Tibial artery (tissue), 4 donors: ENCODE data around the gene TAS2R50.

Experiments
- DNase-seq, 2 donors: peaks; one replicate each; pipeline ENCODE4 v3.0.0-alpha.2; 2019
- H3K27ac ChIP-seq, 2 donors: fragments of 200-600 bp; sonication (generic) in 1 of 2; 1 replicate in 1 of 2; 2 replicates in 1 of 2; pipeline ENCODE4 v1.5.1; 2018 to 2019; ENCODE audit warnings: mild to moderate bottlenecking in 1 of 2
- H3K27me3 ChIP-seq, 2 donors: fragments of 200-600 bp; sonication (generic) in 1 of 2; one replicate each; pipeline versions ENCODE4 v1.5.1 to v1.6.0; 2016 to 2019
- H3K36me3 ChIP-seq, 3 donors: fragments of 200-600 bp; sonication (generic) in 2 of 3; one replicate each; pipeline ENCODE4 v1.5.1; 2016 to 2019; ENCODE audit warnings: mild to moderate bottlenecking in 2 of 3
- H3K4me1 ChIP-seq, 4 donors: fragments of 200-600 bp; sonication (generic) in 2 of 4; 1 replicate in 3 of 4; 2 replicates in 1 of 4; pipeline ENCODE4 v1.5.1; 2016 to 2019
- H3K4me3 ChIP-seq, 2 donors: fragments of 200-600 bp; sonication (generic) in 1 of 2; 1 replicate in 1 of 2; 2 replicates in 1 of 2; pipeline ENCODE4 v1.5.1; 2018 to 2019; ENCODE audit warnings: mild to moderate bottlenecking in 2 of 2
- H3K9me3 ChIP-seq, 3 donors: fragments of 200-600 bp; sonication (generic) in 1 of 3; one replicate each; pipeline ENCODE4 v1.5.1; 2016 to 2019
- intact Hi-C: fragments of 100-400 bp; cut with DNase I; formaldehyde crosslinking; loops from one replicate; pipeline ENCODE4 v1.15.0; 2023; ENCODE audit warnings: low total_unique reads
- TF ChIP-seq, protein P1 (sequence below), 2 experiments: fragments of 200-600 bp in 1 of 2; fragments of 450-650 bp in 1 of 2; IDR thresholded peaks; one replicate each; pipeline ENCODE4 v1.5.1; 2017 to 2019; ENCODE audit warnings: antibody characterized with exemption in 2 of 2, mild to moderate bottlenecking in 1 of 2, moderate library complexity in 1 of 2

TAS2R50 gene

DNA sequence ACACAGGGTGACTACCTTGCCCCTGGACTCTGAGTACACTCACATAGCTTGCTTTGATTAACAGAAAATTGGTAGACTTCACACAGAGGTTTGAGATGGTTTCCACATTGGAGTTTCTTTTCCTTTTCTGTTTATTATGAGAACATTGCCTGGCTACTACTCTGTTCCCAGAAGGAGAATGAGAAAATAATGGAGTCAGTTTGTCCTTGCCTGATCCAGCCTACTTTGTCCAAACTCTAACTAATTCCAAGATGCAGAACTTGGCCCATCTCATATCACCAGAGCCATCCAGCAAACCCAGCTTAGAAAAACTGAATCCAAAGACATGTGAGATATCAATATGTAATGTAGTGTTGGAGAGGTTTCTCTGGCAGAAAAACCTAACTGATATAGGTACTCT lies 20.4 kb downstream of the TAS2R50 start:
- TF ChIP-seq, protein P1, sequence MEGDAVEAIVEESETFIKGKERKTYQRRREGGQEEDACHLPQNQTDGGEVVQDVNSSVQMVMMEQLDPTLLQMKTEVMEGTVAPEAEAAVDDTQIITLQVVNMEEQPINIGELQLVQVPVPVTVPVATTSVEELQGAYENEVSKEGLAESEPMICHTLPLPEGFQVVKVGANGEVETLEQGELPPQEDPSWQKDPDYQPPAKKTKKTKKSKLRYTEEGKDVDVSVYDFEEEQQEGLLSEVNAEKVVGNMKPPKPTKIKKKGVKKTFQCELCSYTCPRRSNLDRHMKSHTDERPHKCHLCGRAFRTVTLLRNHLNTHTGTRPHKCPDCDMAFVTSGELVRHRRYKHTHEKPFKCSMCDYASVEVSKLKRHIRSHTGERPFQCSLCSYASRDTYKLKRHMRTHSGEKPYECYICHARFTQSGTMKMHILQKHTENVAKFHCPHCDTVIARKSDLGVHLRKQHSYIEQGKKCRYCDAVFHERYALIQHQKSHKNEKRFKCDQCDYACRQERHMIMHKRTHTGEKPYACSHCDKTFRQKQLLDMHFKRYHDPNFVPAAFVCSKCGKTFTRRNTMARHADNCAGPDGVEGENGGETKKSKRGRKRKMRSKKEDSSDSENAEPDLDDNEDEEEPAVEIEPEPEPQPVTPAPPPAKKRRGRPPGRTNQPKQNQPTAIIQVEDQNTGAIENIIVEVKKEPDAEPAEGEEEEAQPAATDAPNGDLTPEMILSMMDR (IDR thresholded peaks at IDR 0.05): no peak
- Histone ChIP-seq H3K9me3 (no peaks in the 10 kb centered on the region), H3K27me3 (no peaks in the 10 kb centered on the region), H3K4me1 (peaks cover 0 to 14% (median 7%) of the 10 kb centered on the region in 4 donors), H3K27ac (no peak overlapping the region), H3K36me3 (no peaks in the 10 kb centered on the region), H3K4me3 (no peak overlapping the region)
- intact Hi-C loops: no loop called here
- no peak for DNase-seq

DNA sequence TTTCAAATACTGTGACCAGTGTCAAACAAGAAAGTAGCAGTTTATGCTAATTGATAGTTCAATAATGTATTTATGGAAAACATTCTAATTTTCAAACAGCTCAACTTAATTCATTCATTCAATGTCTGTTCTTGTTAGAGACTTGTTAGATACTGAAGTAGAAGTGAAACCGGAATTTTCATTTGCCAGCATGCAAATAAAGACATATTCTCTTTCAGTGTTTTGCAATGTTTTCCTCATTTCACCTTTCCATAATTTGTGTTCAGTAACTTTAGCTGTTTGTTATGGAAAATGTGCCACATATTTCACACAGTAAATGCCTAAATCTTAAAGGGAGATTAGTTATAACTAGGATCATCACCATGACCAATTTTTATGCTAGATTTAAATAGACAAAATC lies 21.2 kb downstream of the TAS2R50 start:
- TF ChIP-seq, protein P1 (IDR thresholded peaks at IDR 0.05): no peak
- Histone ChIP-seq H3K36me3 (no peaks in the 10 kb centered on the region), H3K9me3 (no peaks in the 10 kb centered on the region), H3K4me3 (no peak overlapping the region), H3K4me1 (peaks cover 0 to 14% (median 7%) of the 10 kb centered on the region in 4 donors), H3K27ac (no peak overlapping the region), H3K27me3 (no peaks in the 10 kb centered on the region)
- intact Hi-C loops: no loop called here
- DNase-seq: no peak

DNA sequence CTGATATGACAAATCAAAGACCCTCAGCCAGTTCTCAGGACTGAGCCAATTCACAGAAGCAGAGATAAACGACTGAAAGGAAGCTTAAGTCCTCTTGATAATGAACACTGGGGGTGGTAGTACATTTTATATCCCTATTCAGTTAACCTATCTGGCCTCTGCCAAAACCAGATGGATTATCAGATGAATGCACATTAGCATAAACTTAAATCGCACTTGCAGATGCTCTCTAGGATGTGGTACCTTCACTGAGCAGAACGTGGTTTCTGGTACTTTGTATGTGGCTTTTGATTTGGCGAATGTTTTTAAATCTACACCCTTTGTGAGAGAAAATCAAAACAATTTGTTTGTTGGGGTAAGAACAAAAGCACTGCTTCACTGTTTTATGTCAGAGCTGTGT lies 26.5 kb downstream of the TAS2R50 start:
- no peaks in the 10 kb centered on the region for H3K27me3 ChIP-seq
- intact Hi-C loops: no loop called here
- H3K36me3 ChIP-seq: no peaks in the 10 kb centered on the region
- peaks cover 0 to 5% (median 0%) of the 10 kb centered on the region in 3 donors for H3K9me3 ChIP-seq
- no peaks in the 10 kb centered on the region for H3K4me1 ChIP-seq
- no peak overlapping the region for H3K27ac ChIP-seq
- TF ChIP-seq, protein P1 (IDR thresholded peaks at IDR 0.05): no peak
- no peak for DNase-seq
- no peak overlapping the region for H3K4me3 ChIP-seq

DNA sequence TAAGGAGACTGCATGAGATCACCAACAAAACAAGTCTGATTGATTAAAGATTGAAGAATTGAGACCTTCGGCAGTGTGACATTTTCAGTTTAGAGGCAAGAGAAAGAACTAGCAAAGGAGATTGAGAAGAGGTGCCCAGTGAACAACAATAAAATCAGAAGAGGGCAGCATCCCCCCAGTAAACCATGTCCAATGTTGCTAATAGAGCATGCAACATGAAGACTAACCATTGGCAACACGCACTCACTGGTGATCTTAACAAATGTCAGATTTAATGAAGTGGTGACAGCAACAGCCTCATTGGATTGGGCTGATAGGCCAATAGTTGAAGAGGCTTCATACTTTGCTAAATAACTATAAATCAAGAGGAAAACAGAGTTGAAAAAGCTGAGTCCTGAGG lies 26.9 kb downstream of the TAS2R50 start:
- TF ChIP-seq, protein P1 (IDR thresholded peaks at IDR 0.05): no peak
- intact Hi-C loops: no loop called here
- H3K9me3 ChIP-seq: peaks cover 0 to 5% (median 0%) of the 10 kb centered on the region in 3 donors
- H3K4me1 ChIP-seq: no peaks in the 10 kb centered on the region
- no peaks in the 10 kb centered on the region for H3K36me3 ChIP-seq
- H3K27me3 ChIP-seq: no peaks in the 10 kb centered on the region
- H3K27ac ChIP-seq: no peak overlapping the region
- no peak for DNase-seq
- H3K4me3 ChIP-seq: no peak overlapping the region

DNA sequence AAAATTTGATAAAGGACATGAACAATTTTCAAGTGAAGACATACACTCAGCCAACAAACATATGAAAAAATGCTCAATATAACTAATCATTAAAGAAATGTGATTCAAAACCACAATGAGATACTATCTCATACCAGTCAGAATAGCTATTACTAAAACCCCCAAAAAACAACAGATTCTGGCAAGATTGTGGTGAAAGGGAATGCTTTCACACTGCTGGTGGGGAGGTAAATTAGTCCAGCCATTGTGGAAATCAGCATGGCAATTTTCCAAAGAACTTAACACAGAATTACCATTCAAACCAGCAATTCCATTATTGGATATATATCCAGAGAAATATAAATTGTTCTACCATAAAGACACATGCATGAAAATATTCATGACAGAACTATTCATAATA lies 29.0 kb downstream of the TAS2R50 start:
- H3K36me3 ChIP-seq: no peaks in the 10 kb centered on the region
- H3K27me3 ChIP-seq: no peaks in the 10 kb centered on the region
- no peak overlapping the region for H3K27ac ChIP-seq
- peaks cover 0 to 9% (median 0%) of the 10 kb centered on the region in 3 donors for H3K9me3 ChIP-seq
- H3K4me1 ChIP-seq: peaks cover 0 to 11% (median 0%) of the 10 kb centered on the region in 4 donors
- intact Hi-C loops: no loop called here
- TF ChIP-seq, protein P1 (IDR thresholded peaks at IDR 0.05): no peak
- DNase-seq: no peak
- H3K4me3 ChIP-seq: no peak overlapping the region

DNA sequence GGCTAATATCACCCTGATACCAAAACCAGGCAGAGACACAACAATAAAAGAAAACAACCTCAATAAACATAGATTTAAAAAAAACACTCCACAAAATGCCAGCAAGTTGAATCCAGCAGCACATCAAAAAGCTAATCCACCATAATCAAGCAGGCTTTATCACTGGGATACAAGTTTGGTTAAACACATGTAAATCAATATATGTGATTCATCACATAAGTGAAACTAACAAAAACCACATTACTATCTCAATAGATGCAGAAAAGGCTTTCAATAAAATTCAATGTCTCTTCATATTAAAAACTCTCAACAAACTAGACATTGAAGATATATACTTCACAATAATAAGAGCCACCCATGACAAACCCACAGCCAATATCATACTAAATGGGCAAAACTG lies 30.6 kb downstream of the TAS2R50 start:
- TF ChIP-seq, protein P1 (IDR thresholded peaks at IDR 0.05): no peak
- DNase-seq: no peak
- H3K4me3 ChIP-seq: no peak overlapping the region
- no peaks in the 10 kb centered on the region for H3K36me3 ChIP-seq
- no peaks in the 10 kb centered on the region for H3K27me3 ChIP-seq
- H3K9me3 ChIP-seq: peaks cover 0 to 9% (median 0%) of the 10 kb centered on the region in 3 donors
- intact Hi-C loops: no loop called here
- no peak overlapping the region for H3K27ac ChIP-seq
- peaks cover 0 to 14% (median 0%) of the 10 kb centered on the region in 4 donors for H3K4me1 ChIP-seq
